Measurements from ENCODE around the gene FXYD3.

DNA sequence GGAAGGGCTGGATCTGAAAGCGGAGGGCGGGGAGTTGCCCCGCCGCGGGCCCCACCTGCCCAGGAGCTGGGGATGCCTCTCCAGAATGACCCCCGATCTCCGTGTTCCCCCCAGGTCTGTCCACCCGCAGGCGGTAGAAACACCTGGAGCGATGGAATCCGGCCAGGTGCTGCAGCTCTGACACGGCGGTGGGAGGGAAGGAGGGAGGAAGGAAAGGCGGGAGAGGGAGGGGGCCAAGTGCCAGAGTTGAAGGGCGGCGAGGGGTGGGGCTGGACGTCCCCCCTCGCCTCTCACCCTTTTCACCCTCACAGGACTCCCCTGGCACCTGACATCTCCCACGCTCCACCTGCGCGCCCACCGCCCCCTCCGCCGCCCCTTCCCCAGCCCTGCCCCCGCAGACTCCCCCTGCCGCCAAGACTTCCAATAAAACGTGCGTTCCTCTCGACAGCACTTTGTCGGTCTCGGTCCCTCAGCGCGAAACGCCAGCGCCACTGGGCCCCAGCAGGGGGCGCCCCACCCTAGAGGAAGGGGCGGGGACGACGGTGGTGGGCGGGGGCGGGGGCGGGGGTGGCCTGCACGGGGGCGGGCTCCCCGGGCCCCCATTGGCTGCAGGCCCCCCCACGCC, 27.1 kb downstream of the FXYD3 start:
- TF ChIP-seq CTCF (IDR thresholded peaks at IDR 0.05; ENCODE audit: insufficient read depth, low read length) (peak; percentile 12), POLR2AphosphoS5 (IDR thresholded peaks at IDR 0.05; ENCODE audit: low read depth) (no peak), GABPA (IDR thresholded peaks at IDR 0.05; ENCODE audit: low read depth) (no peak), REST (IDR thresholded peaks at IDR 0.05; ENCODE audit: insufficient replicate concordance, low read depth) (no peak)

All from HL-60 (cell line).